ENCODE results near the gene HORMAD2.

Gene HORMAD2

GRCh38 chr22:30105483-30105882, 25.2 kb downstream of the HORMAD2 start:
- no peak for DNase-seq (ENCODE audit: low read depth)

- DNase-seq (ENCODE audit: low read depth): no peak
Measured at GRCh38 chr22:30113494-30113893, 33.2 kb downstream of the HORMAD2 start.

GRCh38 chr22:30114361-30114760, 34.1 kb downstream of the HORMAD2 start:
- no peak for DNase-seq (ENCODE audit: low read depth)

- DNase-seq (ENCODE audit: low read depth): no peak
Measured at GRCh38 chr22:30115705-30116104, 35.4 kb downstream of the HORMAD2 start.

- DNase-seq (ENCODE audit: low read depth): no peak
Measured at GRCh38 chr22:30116362-30117117, 36.3 kb downstream of the HORMAD2 start.

GRCh38 chr22:30117256-30117655, 37.0 kb downstream of the HORMAD2 start:
- no peak for DNase-seq (ENCODE audit: low read depth)

- no peak for DNase-seq (ENCODE audit: low read depth)
Measured at GRCh38 chr22:30118291-30118690, 38.0 kb downstream of the HORMAD2 start.

GRCh38 chr22:30121960-30122359, 41.7 kb downstream of the HORMAD2 start:
- no peak for DNase-seq (ENCODE audit: low read depth)

GRCh38 chr22:30123463-30123862, 43.2 kb downstream of the HORMAD2 start:
- DNase-seq (ENCODE audit: low read depth): no peak

GRCh38 chr22:30127749-30128166, 47.5 kb downstream of the HORMAD2 start:
- no peak for DNase-seq (ENCODE audit: low read depth)

- no peak for DNase-seq (ENCODE audit: low read depth)
Measured at GRCh38 chr22:30128511-30128910, 48.2 kb downstream of the HORMAD2 start.

GRCh38 chr22:30129636-30130035, 49.4 kb downstream of the HORMAD2 start:
- DNase-seq (ENCODE audit: low read depth): no peak

GRCh38 chr22:30132290-30132996, 52.2 kb downstream of the HORMAD2 start:
- no peak for DNase-seq (ENCODE audit: low read depth)

GRCh38 chr22:30140414-30140813, 60.1 kb downstream of the HORMAD2 start:
- no peak for DNase-seq (ENCODE audit: low read depth)

- DNase-seq (ENCODE audit: low read depth): no peak
Measured at GRCh38 chr22:30143265-30143664, 63.0 kb downstream of the HORMAD2 start.

- DNase-seq (ENCODE audit: low read depth): no peak
Measured at GRCh38 chr22:30144391-30144790, 64.1 kb downstream of the HORMAD2 start.

GRCh38 chr22:30150212-30150611, 69.9 kb downstream of the HORMAD2 start:
- DNase-seq (ENCODE audit: low read depth): no peak

GRCh38 chr22:30158277-30158676, 78.0 kb downstream of the HORMAD2 start:
- no peak for DNase-seq (ENCODE audit: low read depth)

GRCh38 chr22:30158744-30159500, 78.7 kb downstream of the HORMAD2 start:
- no peak for DNase-seq (ENCODE audit: low read depth)

GRCh38 chr22:30159561-30160353, 79.5 kb downstream of the HORMAD2 start:
- no peak for DNase-seq (ENCODE audit: low read depth)

- DNase-seq (ENCODE audit: low read depth): no peak
Measured at GRCh38 chr22:30161051-30161469, 80.8 kb downstream of the HORMAD2 start.

GRCh38 chr22:30167296-30167695, 87.0 kb downstream of the HORMAD2 start:
- no peak for DNase-seq (ENCODE audit: low read depth)
